DOHH2 (cell line): Measurements from ENCODE around the gene HSPA9.

ENCODE experiments used
- H3F3A ChIP-seq: fragments of 200-600 bp; sonication (generic), shearing (Covaris generic); 2 replicates; pipeline ENCODE4 v1.6.0; 2016; ENCODE audit warnings: antibody characterized with exemption, mild to moderate bottlenecking; ENCODE audit not compliant: control insufficient read depth, insufficient read depth
- H3K27ac ChIP-seq: fragments of 200-600 bp; sonication (generic); 2 replicates; pipeline ENCODE4 v1.5.1; 2014; ENCODE audit warnings: low read depth, mild to moderate bottlenecking, low read length, moderate library complexity
- H3K27me3 ChIP-seq: fragments of 200-600 bp; sonication (generic); 2 replicates; pipeline ENCODE4 v1.6.1; 2014; ENCODE audit warnings: mild to moderate bottlenecking, low read length, mixed read lengths; ENCODE audit not compliant: control insufficient read depth
- H3K36me3 ChIP-seq: fragments of 200-600 bp; sonication (generic); 2 replicates; pipeline ENCODE4 v1.6.1; 2014; ENCODE audit warnings: mild to moderate bottlenecking, low read length, moderate library complexity, mixed read lengths; ENCODE audit not compliant: control insufficient read depth
- H3K4me1 ChIP-seq: fragments of 200-600 bp; sonication (generic); 2 replicates; pipeline ENCODE4 v1.6.1; 2014; ENCODE audit warnings: mild to moderate bottlenecking, low read length, mixed read lengths; ENCODE audit not compliant: control insufficient read depth
- H3K4me2 ChIP-seq: fragments of 200-600 bp; sonication (generic); 2 replicates; pipeline ENCODE4 v1.6.0; 2014; ENCODE audit warnings: mild to moderate bottlenecking, low read length, moderate library complexity
- H3K4me3 ChIP-seq: fragments of 200-600 bp; sonication (generic); 2 replicates; pipeline ENCODE4 v1.5.1; 2014; ENCODE audit warnings: mild to moderate bottlenecking, low read length, mixed read lengths
- H3K79me2 ChIP-seq: fragments of 200-600 bp; sonication (generic); 2 replicates; pipeline ENCODE4 v1.6.1; 2014; ENCODE audit warnings: mild to moderate bottlenecking, low read length, mixed read lengths; ENCODE audit not compliant: control insufficient read depth
- H3K9me2 ChIP-seq: fragments of 200-600 bp; sonication (generic); replicated peaks from 2 replicates; pipeline ENCODE4 v1.6.1; 2014; ENCODE audit warnings: mild to moderate bottlenecking, low read length, mixed read lengths; ENCODE audit not compliant: control insufficient read depth
- H3K9me3 ChIP-seq: fragments of 200-600 bp; sonication (generic); 2 replicates; pipeline ENCODE4 v1.6.1; 2014; ENCODE audit warnings: antibody characterized with exemption, low read length, mixed read lengths; ENCODE audit not compliant: control insufficient read depth, insufficient read depth
- H4K20me1 ChIP-seq: fragments of 200-600 bp; sonication (generic); 2 replicates; pipeline ENCODE4 v1.6.0; 2014; ENCODE audit warnings: low read depth, mild to moderate bottlenecking, antibody characterized with exemption, low read length, moderate library complexity; ENCODE audit not compliant: control insufficient read depth, insufficient read depth
- EZH2phosphoT487 ChIP-seq: fragments of 200-600 bp; sonication (generic); IDR thresholded peaks from 2 replicates; pipeline ENCODE4 v1.6.1; 2017; ENCODE audit warnings: borderline replicate concordance, mild to moderate bottlenecking, antibody characterized with exemption, low read length, moderate library complexity, mixed read lengths
- TF ChIP-seq, protein P1 (sequence below): fragments of 200-600 bp; sonication (generic); IDR thresholded peaks from one replicate; pipeline ENCODE4 v1.5.1; 2014; ENCODE audit warnings: antibody characterized with exemption, mild to moderate bottlenecking, low read depth, low read length; ENCODE audit not compliant: poor library complexity, severe bottlenecking

Gene HSPA9

DNA sequence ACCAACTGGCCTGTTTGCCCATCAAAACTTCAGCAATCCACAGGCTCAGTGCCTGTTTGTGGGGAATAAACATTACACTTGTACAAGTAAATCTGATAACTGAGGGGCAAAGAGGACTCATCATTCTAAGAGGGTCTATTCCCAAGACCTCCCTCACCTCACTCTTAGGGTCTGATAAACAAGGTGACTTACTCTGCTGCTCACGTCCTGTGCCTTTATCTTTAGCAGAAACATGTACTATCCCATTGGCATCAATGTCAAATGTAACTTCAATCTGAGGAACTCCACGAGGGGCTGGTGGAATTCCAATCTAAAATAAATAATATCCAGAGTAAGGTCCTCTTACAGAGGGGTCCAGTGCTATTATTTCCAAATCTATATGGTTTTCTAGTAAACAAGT is 17.5 kb downstream of the HSPA9 start:
- peaks cover 71% of the 10 kb centered on the region for H3F3A ChIP-seq
- TF ChIP-seq, protein P1, sequence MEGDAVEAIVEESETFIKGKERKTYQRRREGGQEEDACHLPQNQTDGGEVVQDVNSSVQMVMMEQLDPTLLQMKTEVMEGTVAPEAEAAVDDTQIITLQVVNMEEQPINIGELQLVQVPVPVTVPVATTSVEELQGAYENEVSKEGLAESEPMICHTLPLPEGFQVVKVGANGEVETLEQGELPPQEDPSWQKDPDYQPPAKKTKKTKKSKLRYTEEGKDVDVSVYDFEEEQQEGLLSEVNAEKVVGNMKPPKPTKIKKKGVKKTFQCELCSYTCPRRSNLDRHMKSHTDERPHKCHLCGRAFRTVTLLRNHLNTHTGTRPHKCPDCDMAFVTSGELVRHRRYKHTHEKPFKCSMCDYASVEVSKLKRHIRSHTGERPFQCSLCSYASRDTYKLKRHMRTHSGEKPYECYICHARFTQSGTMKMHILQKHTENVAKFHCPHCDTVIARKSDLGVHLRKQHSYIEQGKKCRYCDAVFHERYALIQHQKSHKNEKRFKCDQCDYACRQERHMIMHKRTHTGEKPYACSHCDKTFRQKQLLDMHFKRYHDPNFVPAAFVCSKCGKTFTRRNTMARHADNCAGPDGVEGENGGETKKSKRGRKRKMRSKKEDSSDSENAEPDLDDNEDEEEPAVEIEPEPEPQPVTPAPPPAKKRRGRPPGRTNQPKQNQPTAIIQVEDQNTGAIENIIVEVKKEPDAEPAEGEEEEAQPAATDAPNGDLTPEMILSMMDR: no peak
- no peak for TF ChIP-seq EZH2phosphoT487
- no peaks in the 10 kb centered on the region for H3K27me3 ChIP-seq
- no peaks in the 10 kb centered on the region for H3K4me1 ChIP-seq
- H3K9me2 ChIP-seq: no peaks in the 10 kb centered on the region
- no peak overlapping the region for H3K4me3 ChIP-seq
- H3K4me2 ChIP-seq: no peak overlapping the region
- H3K36me3 ChIP-seq: peaks cover 90% of the 10 kb centered on the region
- H3K79me2 ChIP-seq: peaks cover 28% of the 10 kb centered on the region
- no peaks in the 10 kb centered on the region for H3K9me3 ChIP-seq
- 0 out of 2 replicates have a peak, but pooled peaks cover 10% of the 10 kb centered on the region for H4K20me1 ChIP-seq
- no peak overlapping the region for H3K27ac ChIP-seq

DNA sequence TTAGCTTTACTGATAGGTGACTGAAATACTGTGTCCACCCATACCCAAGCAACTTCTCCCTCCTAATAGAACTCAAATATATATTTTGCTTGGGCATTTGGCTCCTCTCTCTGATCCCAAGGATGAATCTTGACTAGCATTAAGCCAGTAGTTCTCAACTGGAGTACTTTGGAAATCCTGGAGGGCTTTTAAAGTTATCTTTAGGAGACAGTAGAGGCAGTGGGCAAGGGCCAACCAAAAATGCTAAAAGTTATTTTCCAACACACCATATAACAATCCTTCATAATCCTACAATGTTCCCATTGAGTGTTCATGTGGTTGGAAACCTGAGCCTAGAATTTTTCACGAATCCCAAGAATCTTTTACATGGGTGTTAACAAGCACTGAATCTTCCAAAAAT is 21.1 kb downstream of the HSPA9 start:
- Histone ChIP-seq H3K9me3 (no peaks in the 10 kb centered on the region), H3K79me2 (peaks cover 11% of the 10 kb centered on the region), H4K20me1 (0 out of 2 replicates have a peak, but pooled peaks cover 9% of the 10 kb centered on the region), H3F3A (peaks cover 70% of the 10 kb centered on the region), H3K4me3 (no peak overlapping the region), H3K27me3 (no peaks in the 10 kb centered on the region), H3K4me1 (no peaks in the 10 kb centered on the region), H3K36me3 (peaks cover 58% of the 10 kb centered on the region), H3K4me2 (no peak overlapping the region), H3K27ac (no peak overlapping the region), H3K9me2 (no peaks in the 10 kb centered on the region)
- TF ChIP-seq, protein P1: no peak
- TF ChIP-seq EZH2phosphoT487: no peak

DNA sequence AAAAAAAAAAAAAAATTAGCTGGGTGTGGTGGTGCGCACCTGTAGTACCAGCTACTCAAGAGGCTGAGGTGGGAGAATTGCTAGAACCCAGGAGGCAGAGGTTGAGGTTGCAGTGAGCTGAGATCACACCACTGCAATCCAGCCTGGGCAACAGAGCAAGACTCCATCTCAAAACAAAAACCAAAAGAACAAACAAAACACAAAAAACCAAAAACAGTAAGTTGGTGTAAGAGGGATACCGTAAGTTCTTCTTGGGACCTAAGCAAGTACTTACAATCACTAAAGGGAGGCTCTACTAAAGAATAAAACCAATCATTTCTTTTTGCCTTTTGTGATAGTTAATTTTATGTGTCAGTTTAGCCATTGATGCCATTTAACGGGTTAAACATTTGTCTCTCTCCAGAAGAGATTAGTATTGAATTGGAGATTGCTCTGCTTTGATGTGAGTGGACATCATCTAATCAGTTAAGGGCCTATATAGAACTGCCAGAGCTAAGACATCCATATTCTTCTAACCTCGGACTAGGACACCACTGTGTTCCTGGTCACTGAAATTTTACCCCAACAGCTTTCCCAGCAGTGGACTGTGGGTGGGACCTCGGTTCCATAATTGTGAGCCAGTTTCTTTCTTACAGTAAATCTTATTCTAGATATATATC is 21.6 kb downstream of the HSPA9 start:
- H3K4me2 ChIP-seq: no peak overlapping the region
- no peak overlapping the region for H3K27ac ChIP-seq
- peaks cover 16% of the 10 kb centered on the region for H3K79me2 ChIP-seq
- TF ChIP-seq, protein P1: no peak
- TF ChIP-seq EZH2phosphoT487: no peak
- H3F3A ChIP-seq: peaks cover 67% of the 10 kb centered on the region
- H4K20me1 ChIP-seq: 0 out of 2 replicates have a peak, but pooled peaks cover 7% of the 10 kb centered on the region
- H3K9me2 ChIP-seq: no peaks in the 10 kb centered on the region
- H3K36me3 ChIP-seq: peaks cover 52% of the 10 kb centered on the region
- H3K27me3 ChIP-seq: no peaks in the 10 kb centered on the region
- H3K4me3 ChIP-seq: no peak overlapping the region
- H3K4me1 ChIP-seq: peaks cover under 1% of the 10 kb centered on the region; the same call in 1 of the 2 replicates
- H3K9me3 ChIP-seq: no peaks in the 10 kb centered on the region
